ENCODE data around the gene HDGFL3.

Gene HDGFL3

GRCh38 chr15:83123529-83123928 is 84.1 kb downstream of the HDGFL3 start:
- DNase-seq (ENCODE audit: low spot score), result no peak

GRCh38 chr15:83119968-83120581 is 87.5 kb downstream of the HDGFL3 start:
- no peak for DNase-seq (ENCODE audit: low spot score)

- no peak for DNase-seq (ENCODE audit: low spot score)
Observed at GRCh38 chr15:83118968-83119367, 88.7 kb downstream of the HDGFL3 start.

- no peak for DNase-seq (ENCODE audit: low spot score)
Observed at GRCh38 chr15:83118291-83118827, 89.3 kb downstream of the HDGFL3 start.

GRCh38 chr15:83115831-83116565 is 91.6 kb downstream of the HDGFL3 start:
- no peak for DNase-seq (ENCODE audit: low spot score)

DNA sequence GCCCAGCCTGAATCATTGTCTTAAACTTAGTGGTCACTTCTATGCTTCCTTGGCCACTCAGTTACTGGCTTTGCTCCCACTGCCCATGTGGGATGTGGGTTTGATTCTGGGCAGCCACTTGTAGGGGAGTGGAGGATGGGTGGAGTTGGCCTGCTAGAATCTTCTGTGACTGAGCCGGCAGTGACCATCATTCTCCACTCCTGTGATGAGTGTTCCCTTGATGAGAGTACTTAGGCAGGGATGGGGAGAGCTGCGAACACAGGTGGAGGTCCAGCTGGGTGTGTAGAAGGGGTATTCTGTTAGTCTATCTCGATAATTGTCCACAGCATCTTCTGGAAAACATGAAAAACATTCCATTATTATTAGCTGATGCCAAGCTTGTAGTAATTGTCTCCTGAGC is 92.2 kb downstream of the HDGFL3 start:
- DNase-seq (ENCODE audit: low spot score), result no peak

DNA sequence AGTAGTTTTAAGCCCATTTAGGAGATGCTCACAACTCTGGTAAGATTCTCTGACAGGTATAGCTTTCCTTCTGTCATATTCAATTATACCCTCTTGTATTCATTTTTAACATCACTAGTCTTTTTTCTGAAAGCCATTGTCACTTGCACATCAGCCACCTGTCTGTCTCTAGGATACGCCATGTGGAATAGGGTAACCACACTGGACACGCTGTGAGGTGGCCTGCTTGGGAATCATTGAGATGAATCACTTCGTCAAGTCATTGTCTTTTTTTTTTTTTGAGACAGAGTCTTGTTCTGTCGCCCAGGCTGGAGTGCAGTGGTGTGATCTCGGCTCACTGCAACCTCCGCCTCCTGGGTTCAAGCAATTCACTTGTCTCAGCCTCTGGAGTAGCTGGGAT is 92.8 kb downstream of the HDGFL3 start:
- DNase-seq (ENCODE audit: low spot score), result no peak

- no peak for DNase-seq (ENCODE audit: low spot score)
Observed at GRCh38 chr15:83113881-83114674, 93.5 kb downstream of the HDGFL3 start.

- DNase-seq (ENCODE audit: low spot score), result no peak
Observed at GRCh38 chr15:83112956-83113299, 94.7 kb downstream of the HDGFL3 start.

GRCh38 chr15:83112233-83112955 is 95.2 kb downstream of the HDGFL3 start:
- DNase-seq (ENCODE audit: low spot score), result no peak

- no peak for DNase-seq (ENCODE audit: low spot score)
Observed at GRCh38 chr15:83111149-83111548, 96.5 kb downstream of the HDGFL3 start.

- DNase-seq (ENCODE audit: low spot score), result no peak
Observed at GRCh38 chr15:83110381-83110780, 97.2 kb downstream of the HDGFL3 start.

DNA sequence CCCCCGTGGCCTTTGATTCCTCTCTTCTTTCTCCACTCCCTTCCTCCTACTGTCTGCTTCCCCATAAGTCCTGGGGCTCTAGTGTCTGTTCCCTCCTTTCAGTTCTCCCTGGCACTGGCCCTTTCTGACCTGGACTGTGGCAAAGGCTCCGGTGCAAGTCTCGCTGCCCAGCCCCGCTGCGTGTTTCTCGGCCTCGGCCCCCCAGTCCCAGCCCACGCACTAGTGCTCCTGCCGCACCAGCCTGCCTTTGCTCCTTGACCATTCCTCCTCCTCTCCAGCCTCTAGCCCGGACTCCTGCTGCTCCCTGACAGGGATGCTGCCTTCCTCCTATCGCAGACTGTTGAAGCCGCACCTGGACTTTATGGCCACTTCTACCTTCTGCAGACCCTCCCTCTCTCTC is 98.1 kb downstream of the HDGFL3 start:
- DNase-seq (ENCODE audit: low spot score), result no peak

GRCh38 chr15:83108266-83109219 is 99.1 kb downstream of the HDGFL3 start:
- DNase-seq (ENCODE audit: low spot score), result peak; percentile 55

GRCh38 chr15:83107841-83108181 is 99.8 kb downstream of the HDGFL3 start:
- DNase-seq (ENCODE audit: low spot score), result no peak

- DNase-seq (ENCODE audit: low spot score), result no peak
Observed at GRCh38 chr15:83106994-83107840, 100.4 kb downstream of the HDGFL3 start, which contains the start of gene TM6SF1. TSS of gene TM6SF1 (plus strand) at chr15:83107645. CDS start at chr15:83107681, 36 bp downstream.

GRCh38 chr15:83105440-83105839 is 102.2 kb downstream of the HDGFL3 start:
- DNase-seq (ENCODE audit: low spot score), result no peak

GRCh38 chr15:83104141-83104540 is 103.5 kb downstream of the HDGFL3 start:
- no peak for DNase-seq (ENCODE audit: low spot score)

DNA sequence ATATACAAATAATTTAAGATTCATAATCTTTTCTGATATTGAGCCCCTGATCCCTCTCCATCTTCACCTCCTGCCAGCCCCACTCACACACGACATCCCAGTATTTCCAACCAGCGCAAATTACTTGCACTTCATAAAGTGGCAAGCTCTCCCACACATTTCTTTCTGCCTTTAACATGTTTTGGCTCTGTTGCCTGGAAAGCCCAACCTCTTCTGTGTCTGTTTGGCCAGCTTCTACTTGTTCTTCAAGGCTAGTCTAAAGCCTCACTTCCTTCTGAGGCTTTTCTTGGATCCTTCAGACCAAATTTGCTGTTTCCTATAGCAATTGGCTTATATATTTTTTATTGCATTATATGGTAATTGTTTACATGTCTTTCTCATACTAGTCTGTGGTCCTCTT is 105.3 kb downstream of the HDGFL3 start:
- no peak for DNase-seq (ENCODE audit: low spot score)

- DNase-seq (ENCODE audit: low spot score), result peak; percentile 27
Observed at GRCh38 chr15:83100097-83100646, 107.5 kb downstream of the HDGFL3 start.
